Measurements from ENCODE around the gene APOL1.

- TF ChIP-seq CTCF (IDR thresholded peaks at IDR 0.05) (no peak), POLR2A (IDR thresholded peaks at IDR 0.05; ENCODE audit: low read depth) (no peak)
Measured at GRCh38 chr22:36206255-36206654, 46.7 kb upstream of the APOL1 start.
